IPS DF 19.7 (cell line): ENCODE data around the gene EXOC3.
"Not testable (repeated sequence)": the region's sequence is repeated elsewhere in the genome, so short reads cannot be mapped to it uniquely, and the experiment has no call there.

ENCODE experiments used
- DNase-seq: peaks from one replicate; pipeline ENCODE4 v3.0.0-alpha.2; 2013; ENCODE audit warnings: low read depth, low spot score

The EXOC3 gene

GRCh38 chr5:407051-407450 lies 35.9 kb upstream of the EXOC3 start:
- DNase-seq = no peak

GRCh38 chr5:407801-408268 lies 35.1 kb upstream of the EXOC3 start:
- no peak for DNase-seq

DNA sequence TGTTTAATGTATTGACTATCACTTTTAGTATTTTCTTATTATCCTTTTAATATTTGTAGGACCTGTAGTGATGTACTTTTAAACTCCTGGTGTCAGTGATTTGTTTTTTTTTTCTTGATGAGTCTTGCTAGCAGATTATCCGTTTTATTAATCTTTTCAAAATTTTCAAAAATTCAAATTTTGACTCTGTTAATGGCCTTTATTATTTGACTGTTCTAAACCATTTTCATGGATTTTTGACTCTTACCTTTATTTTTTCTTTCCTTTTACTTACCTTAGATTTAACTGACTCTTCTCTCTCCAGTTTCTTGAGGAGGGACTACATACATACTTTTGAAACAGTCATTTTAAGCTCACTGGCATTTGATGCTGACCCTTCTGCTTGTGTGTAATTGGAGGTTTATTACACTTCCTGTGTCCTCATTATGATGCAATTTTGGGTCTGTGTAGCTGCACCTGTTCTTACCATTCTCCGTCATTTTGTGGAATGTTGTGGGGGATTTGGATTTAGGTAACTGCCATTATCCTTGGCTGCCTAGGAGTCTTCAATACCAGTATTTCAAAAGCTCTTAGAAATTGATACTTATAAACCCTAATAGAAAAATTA lies 32.0 kb upstream of the EXOC3 start:
- no peak for DNase-seq

DNA sequence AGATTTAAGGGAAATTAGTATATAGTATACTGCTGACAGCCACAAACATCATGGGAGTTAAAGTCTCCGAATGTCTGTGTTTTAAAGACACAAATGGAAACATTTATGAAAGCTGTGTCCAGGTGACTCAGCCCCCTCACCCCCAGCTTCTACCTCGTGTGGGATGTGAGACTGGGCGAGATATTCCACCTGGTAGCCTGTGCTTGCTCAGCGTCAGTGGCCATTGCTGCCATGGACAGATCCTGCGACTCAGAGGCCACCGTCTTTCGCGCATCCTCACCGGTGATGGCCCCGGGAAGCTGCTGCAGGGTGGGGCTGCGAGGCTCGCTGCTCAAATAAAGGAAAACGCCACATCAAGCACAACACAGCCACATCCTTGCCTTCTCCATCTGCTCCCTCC lies 31.2 kb upstream of the EXOC3 start:
- DNase-seq = no peak

- not testable (repeated sequence) for DNase-seq
Measured at GRCh38 chr5:414991-415927, 27.7 kb upstream of the EXOC3 start.

DNA sequence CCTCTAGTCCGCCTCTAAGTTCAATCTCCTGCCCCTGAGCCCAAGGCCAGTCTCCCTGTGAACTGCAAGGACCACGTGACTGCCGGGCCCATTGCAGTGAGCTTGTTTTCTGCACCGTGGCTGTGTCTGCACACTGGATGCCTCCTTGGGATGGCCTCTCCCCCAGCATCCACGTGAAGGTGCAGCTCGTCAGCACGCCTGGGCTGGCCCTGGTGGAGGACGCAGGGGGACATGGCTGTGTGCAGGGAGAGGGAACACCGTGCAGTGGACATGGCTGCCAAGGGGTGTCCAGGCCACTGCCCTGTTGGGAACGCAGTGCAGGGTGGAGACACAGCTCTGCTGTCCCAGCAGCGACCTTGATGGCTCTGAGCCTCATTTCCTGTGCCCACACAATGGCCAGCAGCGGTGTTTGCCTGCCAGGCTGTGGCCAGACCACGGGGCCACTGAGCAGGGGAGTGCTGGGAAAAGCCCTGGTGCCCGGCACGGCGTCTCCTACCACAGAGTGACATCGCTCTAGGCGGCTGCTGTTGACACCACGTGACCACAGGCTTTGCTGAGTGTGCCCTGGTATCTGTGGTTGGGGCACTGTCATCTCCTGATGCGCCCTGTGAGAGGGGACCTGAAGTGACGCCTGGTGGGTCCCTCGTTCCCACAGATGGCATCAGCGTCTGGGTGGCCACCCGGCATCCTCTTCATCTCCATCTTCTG lies 26.9 kb upstream of the EXOC3 start:
- DNase-seq = no peak

GRCh38 chr5:416636-416960 lies 26.4 kb upstream of the EXOC3 start:
- DNase-seq = no peak

DNA sequence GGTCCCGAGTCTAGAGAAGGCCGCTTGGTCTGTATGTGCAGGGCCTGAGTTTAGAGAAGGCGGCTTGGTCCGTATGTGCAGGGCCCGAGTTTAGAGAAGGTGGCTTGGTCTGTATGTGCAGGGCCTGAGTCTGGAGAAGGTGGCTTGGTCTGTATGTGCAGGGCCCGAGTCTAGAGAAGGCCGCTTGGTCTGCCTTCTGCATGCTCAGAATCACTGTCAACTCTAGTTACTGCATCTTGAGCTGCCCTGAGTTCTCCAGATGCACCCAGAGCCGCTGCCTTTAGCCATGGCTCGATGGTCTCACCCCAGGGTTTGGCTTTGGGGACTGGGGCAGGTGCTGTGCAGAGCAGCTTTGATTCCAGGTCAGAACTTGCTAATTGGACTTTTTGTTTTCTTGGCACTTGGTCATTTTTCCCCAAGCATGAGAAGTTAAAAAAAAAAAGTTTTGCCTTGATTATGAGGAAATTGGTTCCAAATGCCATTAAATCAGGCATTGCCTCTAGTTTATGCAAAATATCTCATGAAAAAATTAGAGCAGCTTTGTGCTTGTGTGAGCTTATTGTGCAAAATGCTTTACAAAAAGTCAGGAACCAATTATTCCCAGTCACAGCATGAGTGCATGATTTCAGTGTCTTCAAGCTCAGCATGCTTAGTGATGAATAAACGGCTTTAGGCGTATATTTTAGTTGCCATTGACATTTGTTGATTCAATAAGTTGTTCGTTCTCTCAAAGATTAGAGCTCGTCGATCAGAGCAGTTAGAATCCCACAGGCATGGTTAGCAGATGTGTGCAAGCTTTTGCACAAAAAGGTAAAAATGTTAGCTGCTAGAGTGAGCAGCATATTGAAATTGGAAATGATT lies 25.4 kb upstream of the EXOC3 start:
- no peak for DNase-seq

DNA sequence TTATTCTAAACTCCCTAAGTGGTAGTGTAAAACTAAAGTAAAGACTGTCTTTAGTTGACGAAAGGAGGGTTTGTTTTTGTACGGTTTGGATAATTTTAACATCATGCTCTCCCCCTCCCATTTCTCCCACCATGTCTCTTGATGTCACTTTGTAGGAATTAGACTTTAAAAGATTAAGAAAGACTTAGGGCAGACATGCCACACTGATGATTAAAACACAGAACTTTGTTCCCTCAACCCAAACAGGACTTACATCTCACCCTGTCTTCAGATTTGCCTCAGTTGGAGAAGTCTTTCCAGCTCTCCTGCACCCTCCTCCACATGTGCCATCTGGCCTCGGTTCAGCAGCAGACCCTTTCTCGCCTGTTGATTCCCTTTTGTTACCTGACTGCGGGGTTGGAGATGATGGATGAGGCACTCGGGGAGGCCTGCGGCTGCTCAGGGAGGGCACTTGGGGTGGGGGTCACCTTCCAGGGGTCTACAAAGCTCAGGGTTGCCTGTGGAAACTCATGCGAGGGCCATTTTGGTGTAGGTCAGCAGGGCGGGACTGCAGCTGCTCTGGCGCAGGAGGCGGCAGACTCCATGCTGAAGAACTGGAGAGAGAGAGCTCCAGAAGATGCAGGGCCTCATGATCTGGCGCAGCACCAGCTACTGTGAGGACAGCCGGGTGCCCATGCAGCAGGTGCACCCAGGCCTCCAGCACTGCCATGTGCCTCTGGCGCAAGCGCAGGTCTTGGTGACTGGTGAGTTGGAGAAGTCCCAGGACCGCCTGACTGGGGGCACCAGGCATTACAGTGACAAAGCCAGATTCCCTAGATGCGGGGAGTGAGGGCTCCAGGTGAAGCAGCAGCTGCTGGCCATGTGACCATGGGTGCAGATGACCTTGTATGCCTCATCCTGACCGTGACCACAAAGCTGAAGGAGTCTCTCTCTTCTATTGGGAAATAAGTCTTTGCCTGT lies 24.5 kb upstream of the EXOC3 start:
- DNase-seq = no peak

GRCh38 chr5:419970-420369 lies 23.0 kb upstream of the EXOC3 start:
- DNase-seq = no peak

- DNase-seq = no peak
Measured at GRCh38 chr5:420632-421286, 22.2 kb upstream of the EXOC3 start.

DNA sequence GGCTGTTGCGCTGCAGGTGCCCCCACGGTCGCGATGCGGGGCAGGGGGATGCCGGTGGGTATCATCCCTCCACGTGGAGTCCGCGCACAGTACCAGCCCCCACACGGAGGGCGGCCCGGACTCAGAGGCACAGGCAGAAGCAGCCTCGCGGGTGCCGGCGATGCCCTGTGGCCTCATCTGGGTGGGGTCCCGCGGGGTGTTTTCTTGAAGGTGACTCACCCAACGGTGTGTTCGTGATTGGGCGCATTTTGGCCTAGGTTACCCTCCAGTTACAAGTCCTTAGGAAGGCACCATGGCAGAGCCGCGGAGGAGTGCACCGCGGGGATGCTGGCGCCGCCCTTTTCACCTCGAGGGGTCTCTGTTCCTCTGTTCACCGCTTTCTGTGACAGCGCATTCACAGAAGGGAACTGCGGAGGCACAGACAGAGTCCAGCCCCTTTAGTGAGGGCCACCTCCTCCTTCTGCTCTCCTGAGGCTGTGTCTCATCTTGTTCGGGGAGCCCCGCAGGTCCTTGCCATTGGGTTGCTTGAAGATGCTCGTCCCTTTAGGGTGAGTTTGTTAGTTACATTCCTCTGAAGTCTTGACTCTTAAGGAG lies 21.6 kb upstream of the EXOC3 start:
- DNase-seq = no peak

DNA sequence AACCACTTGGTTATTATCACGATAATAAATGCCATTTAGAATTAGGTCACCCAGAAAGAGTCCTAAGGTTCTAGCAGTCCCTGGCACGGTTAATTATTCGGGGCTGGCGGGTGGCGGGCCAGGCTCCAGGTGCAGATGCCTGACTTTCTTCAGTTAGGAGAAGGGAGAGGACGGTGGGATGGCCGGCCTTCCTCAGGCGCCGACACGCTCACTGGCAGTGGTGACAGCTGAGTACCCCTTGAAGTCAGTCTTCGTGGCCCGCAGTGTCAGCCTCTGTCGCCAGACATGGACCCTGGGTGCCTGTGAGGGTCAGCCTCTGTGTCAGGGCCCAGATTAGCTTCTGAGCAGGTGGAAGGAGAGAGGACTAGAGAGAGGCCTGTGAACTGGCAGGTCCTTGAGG lies 21.1 kb upstream of the EXOC3 start:
- no peak for DNase-seq

DNA sequence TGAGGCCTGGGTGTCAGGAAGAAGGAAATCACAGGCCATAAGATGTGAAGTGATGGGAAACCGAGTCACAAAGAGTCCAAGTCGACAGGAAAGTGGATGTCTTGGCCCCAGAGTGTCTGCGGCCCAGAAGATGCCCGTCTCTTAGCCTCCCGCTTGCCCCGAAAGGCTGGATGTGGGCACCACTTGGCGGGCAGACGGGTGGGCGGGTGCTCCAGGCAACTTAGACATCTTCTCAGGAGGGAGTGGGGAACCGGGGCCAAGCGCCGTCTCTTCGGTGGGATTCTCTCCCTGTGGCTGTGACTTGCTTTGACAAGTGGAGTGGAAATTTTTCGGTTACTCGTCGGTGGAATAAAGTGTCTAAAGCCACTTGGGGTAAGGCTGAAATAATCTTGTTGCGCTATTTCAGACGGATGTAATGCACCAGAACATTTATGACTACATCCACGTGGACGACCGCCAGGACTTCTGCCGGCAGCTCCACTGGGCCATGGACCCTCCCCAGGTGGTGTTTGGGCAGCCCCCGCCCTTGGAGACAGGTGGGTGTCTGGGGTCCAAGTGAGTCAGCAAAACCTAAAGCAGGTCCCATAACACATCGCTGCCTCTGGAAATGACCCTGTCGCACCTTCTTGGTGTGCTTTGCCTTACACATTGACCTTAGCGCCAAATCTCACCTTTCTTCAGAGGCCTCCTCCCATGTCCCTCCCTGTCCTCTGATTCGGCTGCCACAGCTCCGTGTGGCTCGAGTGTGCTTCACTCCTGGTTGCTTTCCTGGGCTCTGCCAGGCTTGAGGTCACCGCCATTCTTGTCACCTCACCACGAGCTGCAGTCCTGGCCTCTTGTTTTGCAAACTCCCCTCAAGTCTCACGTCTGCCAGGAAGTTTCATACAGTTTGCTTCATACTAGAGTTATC lies 20.4 kb upstream of the EXOC3 start:
- DNase-seq = no peak

DNA sequence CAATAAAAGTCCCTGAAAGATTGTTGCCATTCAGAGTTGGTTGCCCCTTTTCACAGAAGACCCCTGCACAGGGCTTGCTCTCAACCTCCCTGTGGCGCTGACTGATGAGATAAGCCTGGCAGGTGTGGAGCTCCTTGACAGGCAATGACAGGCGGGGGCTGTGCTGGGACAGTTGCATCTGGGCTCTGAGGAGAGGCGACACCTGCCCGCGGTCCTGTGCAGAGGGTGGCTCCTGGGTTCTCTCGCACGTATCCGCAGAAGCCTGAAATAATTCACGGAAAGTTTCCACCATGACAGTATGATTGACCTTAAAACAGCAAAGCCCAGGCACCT lies 19.8 kb upstream of the EXOC3 start:
- DNase-seq = no peak

- no peak for DNase-seq
Measured at GRCh38 chr5:423626-424261, 19.2 kb upstream of the EXOC3 start.

GRCh38 chr5:424301-425110 lies 18.5 kb upstream of the EXOC3 start:
- DNase-seq = no peak
